Activated naive CD8-positive, alpha-beta T cell treated with anti-CD3 and anti-CD28 coated beads, Interleukin-2, amount 10 ng/mL, durations not matched to agents 7 days and 5 days (primary cell): ENCODE data around the gene TK2. TPM values are rescaled to one million over a fixed set of nuclear protein-coding genes. Genes with fewer than 3 reads are reported as not detected.
"Not testable (repeated sequence)": the region's sequence is repeated elsewhere in the genome, so short reads cannot be mapped to it uniquely, and the experiment has no call there.

Experiments used
- ATAC-seq: fragments of 150-1000 bp; cut with Tn5 transposase; one replicate; pipeline ENCODE4 v1.10.0; 2021; ENCODE audit warnings: low read depth, moderate library complexity
- POLR2A ChIA-PET: fragments of 350-600 bp; sonication (Branson Sonifier 250); formaldehyde crosslinking; loops from one replicate; lab custom pipeline; 2021; ENCODE audit warnings: antibody characterized with exemption; lab: Charles Lee
- DNase-seq: peaks from one replicate; pipeline ENCODE4 v3.0.0; 2021
- H3K27ac Mint-ChIP-seq: one replicate; pipeline ENCODE4 v1.8.0; 2022; ENCODE audit warnings: mild to moderate bottlenecking, mixed read lengths
- H3K27me3 Mint-ChIP-seq: one replicate; pipeline ENCODE4 v1.8.0; 2022; ENCODE audit warnings: mild to moderate bottlenecking, moderate library complexity, mixed read lengths
- H3K36me3 Mint-ChIP-seq: one replicate; pipeline ENCODE4 v1.8.0; 2021; ENCODE audit warnings: mild to moderate bottlenecking, mixed read lengths
- H3K4me1 Mint-ChIP-seq: one replicate; pipeline ENCODE4 v1.8.0; 2021; ENCODE audit warnings: mixed read lengths
- H3K4me3 Mint-ChIP-seq: one replicate; pipeline ENCODE4 v1.8.0; 2022; ENCODE audit warnings: mild to moderate bottlenecking, moderate library complexity, mixed read lengths
- H3K9me3 Mint-ChIP-seq: one replicate; pipeline ENCODE4 v1.8.0; 2021; ENCODE audit warnings: mixed read lengths
- total RNA-seq, 2 experiments: library from RNA; stranded (reverse); gene quantifications; one replicate each; pipeline ENCODE4 v1.2.3, GENCODE V29; 2021

TK2 gene
- total RNA-seq, 2 experiments from 2014 or later: 7.0 to 8.6 TPM

DNA sequence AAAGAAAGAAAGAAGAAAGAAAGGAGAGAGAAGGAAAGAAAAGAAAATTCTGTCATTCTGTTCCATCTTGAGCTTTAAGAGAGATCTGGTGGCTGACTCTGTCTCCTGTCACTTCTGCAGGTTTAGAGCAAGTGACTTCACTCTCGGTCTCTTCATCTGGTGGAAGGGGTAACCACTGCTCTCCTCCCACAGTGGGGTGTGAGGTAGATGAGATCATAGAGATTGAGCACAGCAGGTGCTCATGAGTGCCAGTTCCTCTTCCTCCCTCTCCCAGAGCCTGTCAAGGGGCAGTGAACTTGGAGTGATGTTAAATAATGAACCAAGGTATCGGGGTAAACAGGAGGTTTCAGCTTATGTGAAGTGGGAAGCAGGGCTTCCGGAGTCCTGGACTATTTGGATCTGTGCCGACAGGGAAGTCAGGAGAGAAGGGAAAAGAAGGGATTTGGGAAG is 75.1 kb downstream of the TK2 start:
- peak overlapping the region; percentile 77 for H3K27ac Mint-ChIP-seq
- ATAC-seq: peak; percentile 94
- no peaks in the 10 kb centered on the region for H3K9me3 Mint-ChIP-seq
- H3K4me1 Mint-ChIP-seq: peaks cover 22% of the 10 kb centered on the region
- no peaks in the 10 kb centered on the region for H3K36me3 Mint-ChIP-seq
- POLR2A ChIA-PET: interaction anchor here (1.2 kb wide), 1 partner anchor 78 kb away, joined by 3 read pairs; the partner anchor contains the start of gene CKLF
- H3K4me3 Mint-ChIP-seq: peak overlapping the region; percentile 65
- DNase-seq: no peak
- H3K27me3 Mint-ChIP-seq: peaks cover 3% of the 10 kb centered on the region

DNA sequence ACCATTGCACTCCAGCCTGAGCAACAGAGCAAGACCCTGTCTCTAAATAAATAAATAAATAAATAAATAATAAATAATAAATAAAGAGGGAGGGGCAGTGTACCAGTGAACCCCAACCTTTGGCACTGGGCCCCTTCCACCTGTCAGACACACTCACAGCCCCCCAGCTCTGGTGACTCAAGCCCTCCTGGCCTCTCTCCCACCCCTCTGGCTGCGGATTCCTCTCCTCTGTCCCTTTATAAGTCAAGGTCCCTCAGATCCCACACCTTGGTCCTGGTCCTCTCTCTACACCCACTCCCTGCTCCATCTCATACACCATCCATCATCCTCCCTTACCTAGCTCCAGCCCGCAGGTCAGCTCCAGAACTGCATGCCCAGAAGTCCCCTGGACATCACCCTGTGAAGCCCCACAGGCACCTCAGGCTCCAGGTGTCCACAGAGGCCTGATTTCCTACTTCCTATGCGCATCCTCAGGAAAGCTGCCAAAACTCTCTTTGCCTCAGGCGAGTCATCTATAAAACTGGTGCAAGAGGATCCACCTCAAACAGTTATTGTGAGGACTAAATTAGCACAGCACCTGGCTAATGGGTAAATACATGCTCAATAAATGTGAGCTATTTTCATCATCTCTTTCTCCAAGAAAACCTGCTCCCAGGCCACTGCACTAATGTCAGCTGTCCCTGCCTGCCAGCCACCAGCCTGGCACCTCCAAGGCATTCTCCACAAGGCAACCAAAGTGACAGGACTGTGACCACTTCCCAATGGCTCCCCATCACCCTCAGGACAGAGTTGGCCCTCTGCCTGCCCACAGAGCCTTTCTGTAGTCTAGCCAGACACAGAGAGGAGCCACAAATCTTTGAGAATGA is 76.0 kb downstream of the TK2 start:
- DNase-seq (no peak), ATAC-seq (no peak)
- peaks cover 22% of the 10 kb centered on the region for H3K4me1 Mint-ChIP-seq
- H3K4me3 Mint-ChIP-seq: peak overlapping the region; percentile 27
- H3K27me3 Mint-ChIP-seq: peaks cover 3% of the 10 kb centered on the region
- H3K36me3 Mint-ChIP-seq: no peaks in the 10 kb centered on the region
- no peak overlapping the region for H3K27ac Mint-ChIP-seq
- POLR2A ChIA-PET: interaction anchor here (0.6 to 1.2 kb wide), 3 partner anchors 18 to 79 kb away, joined by 3 read pairs; partner anchors contain the start of gene CKLF
- H3K9me3 Mint-ChIP-seq: no peaks in the 10 kb centered on the region

DNA sequence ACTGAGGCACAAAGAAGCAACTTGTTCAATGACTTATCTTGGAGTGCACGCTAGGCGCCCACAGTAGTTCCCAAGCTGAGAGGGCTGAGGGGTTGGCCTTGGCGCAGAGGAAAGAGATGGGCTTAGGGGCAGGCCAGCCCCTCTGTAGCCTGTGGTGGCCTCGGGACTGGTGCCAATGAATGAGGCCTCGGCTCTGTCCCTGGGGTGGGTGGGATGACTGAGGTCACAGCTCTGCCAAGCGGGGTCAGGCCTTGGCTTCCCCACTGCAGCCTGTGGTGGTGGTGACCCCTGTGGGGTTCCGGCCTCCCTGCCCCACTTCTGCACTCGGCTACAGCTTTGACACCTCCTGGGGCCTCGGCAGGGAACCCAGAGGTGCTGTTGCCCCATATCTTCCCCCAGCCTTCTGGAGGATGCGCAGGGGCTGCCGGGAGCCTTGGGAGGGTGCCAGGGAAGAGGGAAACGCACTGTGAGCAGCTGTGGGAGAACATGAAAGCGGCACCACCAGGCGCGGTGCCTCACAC is 76.8 kb downstream of the TK2 start:
- POLR2A ChIA-PET: interaction anchor here (1.2 kb wide), 1 partner anchor 66 kb away, joined by 3 read pairs; no protein-coding TSS in a partner anchor
- Mint-ChIP-seq H3K9me3 (no peaks in the 10 kb centered on the region), H3K27me3 (peaks cover 6% of the 10 kb centered on the region), H3K4me3 (no peak overlapping the region), H3K27ac (no peak overlapping the region), H3K36me3 (no peaks in the 10 kb centered on the region), H3K4me1 (peaks cover 18% of the 10 kb centered on the region)
- DNase-seq: no peak
- ATAC-seq: no peak

DNA sequence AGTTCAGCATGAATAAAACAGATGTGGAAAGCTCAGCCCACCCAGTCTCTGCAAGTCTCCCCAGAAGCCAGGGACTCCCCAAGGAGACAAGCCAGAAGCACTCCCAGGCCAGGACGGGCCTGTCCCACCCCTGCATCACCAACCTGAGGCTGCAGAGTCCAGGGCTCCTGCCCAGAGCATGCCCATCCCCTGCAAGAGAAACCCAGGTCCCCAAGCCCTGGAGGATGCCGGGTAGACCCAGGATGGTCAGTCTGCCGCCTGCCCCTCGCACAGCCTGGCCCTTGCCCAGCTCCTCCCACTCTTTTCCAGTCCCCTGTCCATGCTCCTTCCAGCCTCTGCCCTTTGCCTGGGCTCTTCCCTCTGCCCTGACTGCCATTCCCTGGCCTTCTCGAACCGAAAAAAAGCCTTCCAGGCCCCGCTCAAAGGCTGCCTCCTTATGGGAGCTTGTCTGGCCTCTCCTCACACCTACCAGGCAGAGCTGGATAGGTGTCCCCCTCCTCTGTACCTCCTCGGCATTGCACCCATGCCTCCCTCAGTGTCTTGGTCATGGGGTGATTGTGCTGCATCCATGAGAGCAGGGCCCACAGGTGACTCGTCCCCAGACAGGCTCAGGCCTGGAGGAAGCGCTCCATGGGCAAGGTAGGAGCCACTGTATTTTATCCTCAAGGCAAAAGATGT is 78.1 kb downstream of the TK2 start:
- Mint-ChIP-seq H3K27ac (peak overlapping the region; percentile 48), H3K36me3 (no peaks in the 10 kb centered on the region), H3K4me3 (no peak overlapping the region), H3K4me1 (peaks cover 18% of the 10 kb centered on the region), H3K9me3 (no peaks in the 10 kb centered on the region), H3K27me3 (peaks cover 8% of the 10 kb centered on the region)
- POLR2A ChIA-PET: no interaction called here
- DNase-seq (no peak), ATAC-seq (no peak)

DNA sequence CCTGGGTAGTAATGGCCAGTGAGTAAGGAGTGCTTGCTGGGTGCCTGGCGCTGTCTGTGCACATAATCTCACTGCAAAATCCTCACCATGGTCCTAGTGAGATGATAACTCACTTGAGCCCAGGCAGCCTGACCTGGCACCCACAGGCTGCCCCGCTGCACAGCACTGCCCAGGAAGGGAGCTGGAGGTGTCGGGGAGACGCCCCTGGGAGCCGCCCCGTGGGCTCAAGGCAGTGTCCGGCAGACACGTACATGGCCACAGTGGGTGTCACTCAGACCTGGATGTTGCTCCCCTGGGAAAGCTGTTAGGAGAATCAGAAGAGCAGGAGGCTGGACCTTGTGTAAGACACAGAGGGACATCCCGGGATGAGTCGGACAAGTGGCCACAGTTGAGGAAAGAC is 78.7 kb downstream of the TK2 start:
- peaks cover 12% of the 10 kb centered on the region for H3K27me3 Mint-ChIP-seq
- H3K9me3 Mint-ChIP-seq: no peaks in the 10 kb centered on the region
- no peak for DNase-seq
- H3K4me1 Mint-ChIP-seq: peaks cover 18% of the 10 kb centered on the region
- H3K4me3 Mint-ChIP-seq: no peak overlapping the region
- POLR2A ChIA-PET: no interaction called here
- no peaks in the 10 kb centered on the region for H3K36me3 Mint-ChIP-seq
- ATAC-seq: no peak
- H3K27ac Mint-ChIP-seq: no peak overlapping the region

DNA sequence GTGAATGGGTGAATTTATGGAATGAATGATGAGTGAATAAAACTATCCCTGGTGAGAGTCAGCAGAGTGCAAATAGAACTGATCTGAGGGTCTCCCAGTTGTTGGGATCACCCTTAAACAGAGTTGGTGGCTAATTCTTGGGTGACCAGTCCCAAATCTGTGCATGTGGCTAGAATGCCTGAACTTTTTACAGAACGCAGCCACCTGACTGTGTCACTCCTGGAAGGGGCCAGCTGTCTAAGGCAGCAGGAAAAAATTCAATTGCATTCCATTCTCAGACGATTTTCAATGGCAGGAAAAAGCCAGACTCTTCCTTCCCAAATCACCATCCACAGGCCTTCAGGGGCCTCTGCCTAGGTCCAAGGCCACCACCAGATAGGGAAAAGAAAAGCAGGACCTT is 79.4 kb downstream of the TK2 start:
- Mint-ChIP-seq H3K4me3 (no peak overlapping the region), H3K27me3 (peaks cover 15% of the 10 kb centered on the region), H3K4me1 (peaks cover 18% of the 10 kb centered on the region), H3K9me3 (no peaks in the 10 kb centered on the region), H3K27ac (no peak overlapping the region), H3K36me3 (no peaks in the 10 kb centered on the region)
- ATAC-seq (no peak), DNase-seq (no peak)
- POLR2A ChIA-PET: no interaction called here

DNA sequence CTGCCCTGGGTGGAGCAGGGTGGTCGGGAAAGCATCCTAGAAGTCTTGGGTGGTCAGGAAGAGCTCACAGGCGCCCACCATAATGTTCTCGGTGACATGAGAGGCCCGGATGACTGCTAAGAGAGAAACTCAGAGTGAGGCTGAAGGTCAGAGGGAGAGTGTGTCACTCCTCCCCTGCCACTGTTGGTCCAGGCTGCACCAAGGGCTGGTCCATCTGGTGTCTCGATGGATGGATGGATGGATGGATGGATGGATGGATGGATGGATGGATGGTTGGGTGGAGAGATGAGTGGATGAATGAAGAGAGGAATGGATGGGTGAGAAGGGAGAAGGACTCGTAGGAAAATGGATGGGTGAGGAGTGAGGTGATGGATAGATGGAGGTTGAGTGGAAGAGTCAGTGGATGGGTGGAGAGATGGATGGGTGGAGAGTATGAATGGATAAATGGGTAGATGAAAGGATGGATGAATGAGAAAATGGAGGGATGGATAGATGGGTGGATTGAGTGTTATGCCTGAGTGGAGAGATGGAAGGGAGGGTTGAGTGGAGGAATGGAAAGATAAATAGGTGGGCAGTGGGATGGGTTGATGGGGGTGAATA is 79.9 kb downstream of the TK2 start:
- ATAC-seq: no peak
- Mint-ChIP-seq H3K9me3 (no peaks in the 10 kb centered on the region), H3K27ac (no peak overlapping the region), H3K4me1 (peaks cover 15% of the 10 kb centered on the region), H3K27me3 (peaks cover 20% of the 10 kb centered on the region), H3K4me3 (no peak overlapping the region), H3K36me3 (no peaks in the 10 kb centered on the region)
- DNase-seq: no peak
- POLR2A ChIA-PET: no interaction called here

DNA sequence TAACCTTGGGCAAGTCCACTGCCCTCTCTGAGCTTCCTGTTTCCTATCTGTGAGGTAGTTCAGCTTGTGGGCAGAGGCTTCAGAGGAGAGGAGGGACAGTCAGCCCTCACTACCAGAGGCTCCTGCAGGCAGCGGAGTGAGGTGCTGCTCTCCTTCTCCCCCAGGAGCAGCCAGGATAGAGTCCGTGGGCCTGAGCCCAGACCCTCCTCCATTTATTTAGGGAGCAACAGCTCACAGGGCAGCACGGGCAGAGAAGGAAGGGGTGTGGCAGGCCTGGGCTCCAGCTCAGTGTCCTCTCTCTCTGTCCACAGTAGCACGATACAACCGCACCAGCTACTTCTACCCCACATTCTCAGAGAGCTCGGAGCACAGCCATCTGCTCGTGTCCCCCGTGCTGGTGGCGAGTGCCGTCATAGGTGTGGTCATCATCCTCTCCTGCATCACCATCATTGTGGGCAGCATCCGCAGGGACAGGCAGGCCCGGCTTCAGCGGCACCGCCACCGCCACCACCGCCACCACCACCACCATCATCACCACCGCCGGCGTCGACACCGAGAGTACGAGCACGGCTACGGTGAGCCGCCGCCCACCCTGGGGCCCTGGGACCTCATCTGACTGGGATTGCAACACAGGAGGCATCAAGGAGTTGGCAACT is 80.5 kb downstream of the TK2 start:
- DNase-seq (no peak), ATAC-seq (no peak)
- no peak overlapping the region for H3K4me3 Mint-ChIP-seq
- POLR2A ChIA-PET: no interaction called here
- no peak overlapping the region for H3K27ac Mint-ChIP-seq
- no peaks in the 10 kb centered on the region for H3K9me3 Mint-ChIP-seq
- peaks cover 22% of the 10 kb centered on the region for H3K27me3 Mint-ChIP-seq
- H3K36me3 Mint-ChIP-seq: no peaks in the 10 kb centered on the region
- H3K4me1 Mint-ChIP-seq: peaks cover 9% of the 10 kb centered on the region

DNA sequence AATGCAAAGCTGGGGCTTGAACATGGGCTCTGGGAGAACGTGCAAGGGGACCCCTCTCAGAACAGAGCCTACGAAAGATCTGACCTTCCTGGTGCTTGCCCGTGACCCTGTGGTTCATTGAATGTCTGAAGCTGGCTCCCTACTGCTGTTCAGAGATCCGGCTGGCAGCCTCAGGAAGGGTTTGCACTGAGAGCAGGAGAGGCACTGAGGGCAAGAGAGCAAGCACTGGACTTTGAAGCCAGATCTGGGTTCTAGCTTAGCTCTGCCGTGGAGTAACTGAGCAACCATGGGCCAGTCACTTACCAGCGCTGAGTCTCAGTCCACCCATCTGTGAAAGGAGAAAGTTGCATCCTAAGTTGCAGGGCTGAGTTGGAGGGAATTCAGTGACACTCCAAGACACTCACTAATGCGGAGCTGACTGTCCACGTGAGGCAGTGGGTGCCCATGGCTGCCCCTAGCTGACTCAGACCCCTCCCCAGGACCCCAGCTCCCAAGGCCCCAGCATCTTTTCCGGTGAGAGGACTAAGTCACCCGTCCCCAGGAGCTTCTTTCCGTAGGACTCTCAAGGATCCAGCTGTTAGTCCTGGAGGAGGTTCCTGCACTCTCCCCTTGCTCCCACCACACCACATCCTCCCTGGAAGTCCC is 81.5 kb downstream of the TK2 start:
- H3K27me3 Mint-ChIP-seq: peaks cover 29% of the 10 kb centered on the region
- no peaks in the 10 kb centered on the region for H3K9me3 Mint-ChIP-seq
- no peak overlapping the region for H3K27ac Mint-ChIP-seq
- peaks cover 2% of the 10 kb centered on the region for H3K4me1 Mint-ChIP-seq
- DNase-seq (no peak), ATAC-seq (no peak)
- H3K36me3 Mint-ChIP-seq: no peaks in the 10 kb centered on the region
- POLR2A ChIA-PET: interaction anchor here (1.1 kb wide), 1 partner anchor 9 kb away, joined by 3 read pairs; no protein-coding TSS in a partner anchor
- H3K4me3 Mint-ChIP-seq: no peak overlapping the region

DNA sequence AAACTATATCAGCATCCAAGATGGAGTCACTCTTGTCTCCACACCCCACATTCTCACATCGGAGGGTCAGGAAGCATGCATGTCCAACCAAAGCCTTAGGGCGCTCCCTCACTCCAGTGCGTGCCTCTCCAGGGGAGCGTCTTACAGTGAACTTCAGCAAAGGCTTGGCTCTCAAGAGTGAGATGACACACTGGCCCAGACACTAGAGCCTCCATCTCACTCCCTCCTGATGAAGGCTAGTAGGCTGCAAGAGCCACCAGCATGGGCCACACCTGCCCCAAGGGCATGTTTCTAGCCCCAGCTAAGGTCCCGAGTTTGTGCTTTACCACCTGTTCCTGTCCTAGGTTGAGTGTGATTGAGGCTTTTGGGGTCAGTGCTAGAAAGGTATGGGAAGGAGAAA is 82.3 kb downstream of the TK2 start:
- H3K27ac Mint-ChIP-seq: no peak overlapping the region
- ATAC-seq (no peak), DNase-seq (no peak)
- H3K27me3 Mint-ChIP-seq: peaks cover 37% of the 10 kb centered on the region
- H3K4me1 Mint-ChIP-seq: peaks cover 2% of the 10 kb centered on the region
- POLR2A ChIA-PET: interaction anchor here (1.1 kb wide), 1 partner anchor 9 kb away, joined by 3 read pairs; no protein-coding TSS in a partner anchor
- H3K9me3 Mint-ChIP-seq: no peaks in the 10 kb centered on the region
- H3K36me3 Mint-ChIP-seq: no peaks in the 10 kb centered on the region
- no peak overlapping the region for H3K4me3 Mint-ChIP-seq

DNA sequence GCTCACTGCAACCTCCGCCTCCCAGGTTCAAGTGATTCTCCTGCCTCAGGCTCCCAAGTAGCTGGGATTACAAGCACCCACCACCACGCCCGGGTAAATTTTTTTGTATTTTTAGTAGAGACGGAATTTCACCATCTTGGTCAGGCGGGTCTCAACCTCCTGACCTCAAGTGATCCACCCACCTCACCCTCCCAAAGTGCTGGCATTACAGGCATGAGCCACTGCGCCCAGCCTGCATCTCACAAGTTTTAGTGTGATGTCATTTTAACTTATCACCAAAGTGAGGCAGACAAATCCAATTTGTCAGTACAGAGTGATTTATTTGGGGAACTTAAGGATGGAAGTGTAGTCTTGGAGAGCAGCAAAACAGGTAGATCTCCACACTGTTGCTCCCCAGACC is 83.3 kb downstream of the TK2 start:
- H3K36me3 Mint-ChIP-seq, H3K4me3 Mint-ChIP-seq, POLR2A ChIA-PET, H3K4me1 Mint-ChIP-seq, ATAC-seq, H3K9me3 Mint-ChIP-seq, H3K27ac Mint-ChIP-seq, DNase-seq: not testable (repeated sequence)
- H3K27me3 Mint-ChIP-seq: peaks cover 44% of the 10 kb centered on the region

DNA sequence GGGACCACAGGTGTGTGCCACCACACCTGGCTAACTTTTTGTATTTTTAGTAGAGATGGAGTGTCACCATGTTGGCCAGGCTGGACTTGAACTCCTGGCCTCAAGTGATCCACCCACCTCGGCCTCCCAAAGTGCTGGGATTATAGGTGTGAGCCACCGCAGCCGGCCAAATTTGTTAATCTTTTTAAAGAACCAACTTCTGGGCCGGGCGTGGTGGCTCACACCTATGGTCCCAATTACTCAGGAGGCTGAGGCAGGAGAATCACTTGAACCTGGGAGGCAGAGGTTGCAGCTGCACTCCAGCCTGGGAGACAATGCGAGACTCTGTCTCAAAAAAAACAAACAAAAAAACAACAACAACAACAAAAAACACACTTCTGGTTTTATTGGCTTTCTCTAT is 84.0 kb downstream of the TK2 start:
- peaks cover 44% of the 10 kb centered on the region for H3K27me3 Mint-ChIP-seq
- POLR2A ChIA-PET, H3K36me3 Mint-ChIP-seq, H3K9me3 Mint-ChIP-seq, H3K27ac Mint-ChIP-seq, DNase-seq, H3K4me3 Mint-ChIP-seq, H3K4me1 Mint-ChIP-seq, ATAC-seq: not testable (repeated sequence)
